Fibroblast of pulmonary artery (primary cell): ENCODE measurements around the gene REG1B.

Source experiments
- DNase-seq: peaks from one replicate; pipeline ENCODE4 v3.0.0-alpha.2; 2010; ENCODE audit warnings: low read depth
- H3K4me3 ChIP-seq: replicated peaks from 2 replicates; pipeline ENCODE4 v1.5.1; 2011; ENCODE audit warnings: low read depth, mild to moderate bottlenecking, control low read depth, low read length, moderate library complexity
- CTCF ChIP-seq: IDR thresholded peaks from 2 replicates; pipeline ENCODE4 v1.5.1; 2011; ENCODE audit warnings: mild to moderate bottlenecking, control low read depth, low read length, inconsistent platforms; ENCODE audit errors: missing control alignments

Gene REG1B

GRCh38 chr2:79103214-79103613 is 15.4 kb upstream of the REG1B start:
- no peak for TF ChIP-seq CTCF
- H3K4me3 ChIP-seq: no peak overlapping the region

GRCh38 chr2:79101024-79101423 is 13.2 kb upstream of the REG1B start:
- no peak for DNase-seq
- H3K4me3 ChIP-seq: no peak overlapping the region

More at GRCh38 chr2:79103214-79103613, 15.4 kb upstream of the REG1B start:
- no peak for DNase-seq

GRCh38 chr2:79100285-79100684 is 12.5 kb upstream of the REG1B start:
- no peak for DNase-seq
- no peak for TF ChIP-seq CTCF
- H3K4me3 ChIP-seq: no peak overlapping the region

More at GRCh38 chr2:79101024-79101423, 13.2 kb upstream of the REG1B start:
- no peak for TF ChIP-seq CTCF

- no peak for TF ChIP-seq CTCF
- no peak overlapping the region for H3K4me3 ChIP-seq
- DNase-seq: no peak
Observed at GRCh38 chr2:79099140-79099686, 11.4 kb upstream of the REG1B start.

- H3K4me3 ChIP-seq: no peak overlapping the region
- TF ChIP-seq CTCF: no peak
- DNase-seq: no peak
Observed at GRCh38 chr2:79097843-79098242, 10.1 kb upstream of the REG1B start.

GRCh38 chr2:79090693-79091092 is 2.9 kb upstream of the REG1B start:
- H3K4me3 ChIP-seq: no peak overlapping the region
- TF ChIP-seq CTCF: no peak
- no peak for DNase-seq

- DNase-seq: no peak
- no peak overlapping the region for H3K4me3 ChIP-seq
- no peak for TF ChIP-seq CTCF
Observed at GRCh38 chr2:79086255-79086654, 1.5 kb downstream of the REG1B start.
